NCI-H446 treated with DMSO at 0.1 percent for 48 hours (cell line): Measurements from ENCODE around the gene ITPK1.
"Not testable (repeated sequence)": the region's sequence is repeated elsewhere in the genome, so short reads cannot be mapped to it uniquely, and the experiment has no call there.

Experiments used
- DNase-seq: peaks from one replicate; lab custom pipeline; 2025; lab: John Stamatoyannopoulos, UW

Gene ITPK1

GRCh38 chr14:93084402-93084801 lies 31.3 kb downstream of the ITPK1 start:
- DNase-seq = no peak

- no peak for DNase-seq
Measured at GRCh38 chr14:93083917-93084316, 31.8 kb downstream of the ITPK1 start.

GRCh38 chr14:93082576-93083001 lies 33.1 kb downstream of the ITPK1 start:
- DNase-seq = no peak

- DNase-seq = no peak
Measured at GRCh38 chr14:93081876-93082570, 33.7 kb downstream of the ITPK1 start.

GRCh38 chr14:93079865-93080403 lies 35.8 kb downstream of the ITPK1 start:
- no peak for DNase-seq

GRCh38 chr14:93079321-93079720 lies 36.4 kb downstream of the ITPK1 start:
- DNase-seq = no peak

- no peak for DNase-seq
Measured at GRCh38 chr14:93078870-93079269, 36.9 kb downstream of the ITPK1 start.

GRCh38 chr14:93076755-93077154 lies 39.0 kb downstream of the ITPK1 start:
- DNase-seq = no peak

GRCh38 chr14:93075891-93076290 lies 39.8 kb downstream of the ITPK1 start:
- no peak for DNase-seq

- no peak for DNase-seq
Measured at GRCh38 chr14:93073910-93074769, 41.6 kb downstream of the ITPK1 start.

- no peak for DNase-seq
Measured at GRCh38 chr14:93073358-93073707, 42.4 kb downstream of the ITPK1 start.

- DNase-seq = no peak
Measured at GRCh38 chr14:93072659-93073357, 42.9 kb downstream of the ITPK1 start.

GRCh38 chr14:93068711-93069110 lies 47.0 kb downstream of the ITPK1 start:
- DNase-seq = no peak

GRCh38 chr14:93067088-93067487 lies 48.6 kb downstream of the ITPK1 start:
- no peak for DNase-seq

- DNase-seq = no peak
Measured at GRCh38 chr14:93065272-93065730, 50.4 kb downstream of the ITPK1 start.

- no peak for DNase-seq
Measured at GRCh38 chr14:93064411-93065271, 51.1 kb downstream of the ITPK1 start.

- no peak for DNase-seq
Measured at GRCh38 chr14:93063393-93063792, 52.3 kb downstream of the ITPK1 start.

- DNase-seq = no peak
Measured at GRCh38 chr14:93062890-93063289, 52.8 kb downstream of the ITPK1 start.

- not testable (repeated sequence) for DNase-seq
Measured at GRCh38 chr14:93062013-93062412, 53.7 kb downstream of the ITPK1 start.

GRCh38 chr14:93061380-93062012 lies 54.2 kb downstream of the ITPK1 start:
- no peak for DNase-seq

GRCh38 chr14:93060841-93061240 lies 54.9 kb downstream of the ITPK1 start:
- DNase-seq = no peak
